ENCODE data around the gene ITPK1.

GRCh38 chr14:93114068-93114710, 1.5 kb downstream of the ITPK1 start:
- TF ChIP-seq ZNF214 (tag by site-specific recombination; IDR thresholded peaks at IDR 0.05; ENCODE audit: borderline replicate concordance) (no peak), ZNF449 (tag by site-specific recombination; IDR thresholded peaks at IDR 0.05) (no peak), ZNF311 (tag by site-specific recombination; IDR thresholded peaks at IDR 0.05; ENCODE audit: borderline replicate concordance) (no peak), EGR2 (tag by site-specific recombination; IDR thresholded peaks at IDR 0.05; ENCODE audit: low read depth) (no peak), ZNF670 (tag by site-specific recombination; IDR thresholded peaks at IDR 0.05; ENCODE audit: low read depth) (no peak), ZNF701 (tag by site-specific recombination; IDR thresholded peaks at IDR 0.05) (no peak)
- TF ChIP-seq, protein P1, sequence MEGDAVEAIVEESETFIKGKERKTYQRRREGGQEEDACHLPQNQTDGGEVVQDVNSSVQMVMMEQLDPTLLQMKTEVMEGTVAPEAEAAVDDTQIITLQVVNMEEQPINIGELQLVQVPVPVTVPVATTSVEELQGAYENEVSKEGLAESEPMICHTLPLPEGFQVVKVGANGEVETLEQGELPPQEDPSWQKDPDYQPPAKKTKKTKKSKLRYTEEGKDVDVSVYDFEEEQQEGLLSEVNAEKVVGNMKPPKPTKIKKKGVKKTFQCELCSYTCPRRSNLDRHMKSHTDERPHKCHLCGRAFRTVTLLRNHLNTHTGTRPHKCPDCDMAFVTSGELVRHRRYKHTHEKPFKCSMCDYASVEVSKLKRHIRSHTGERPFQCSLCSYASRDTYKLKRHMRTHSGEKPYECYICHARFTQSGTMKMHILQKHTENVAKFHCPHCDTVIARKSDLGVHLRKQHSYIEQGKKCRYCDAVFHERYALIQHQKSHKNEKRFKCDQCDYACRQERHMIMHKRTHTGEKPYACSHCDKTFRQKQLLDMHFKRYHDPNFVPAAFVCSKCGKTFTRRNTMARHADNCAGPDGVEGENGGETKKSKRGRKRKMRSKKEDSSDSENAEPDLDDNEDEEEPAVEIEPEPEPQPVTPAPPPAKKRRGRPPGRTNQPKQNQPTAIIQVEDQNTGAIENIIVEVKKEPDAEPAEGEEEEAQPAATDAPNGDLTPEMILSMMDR (tag by site-specific recombination; IDR thresholded peaks at IDR 0.05): no peak
